ENCODE results near the gene CTBP2. TPM values are rescaled to one million over a fixed set of nuclear protein-coding genes. Genes with fewer than 3 reads are reported as not detected.

CTBP2 gene
- total RNA-seq, 1 donor from 2014 or later = 32.9 TPM

DNA sequence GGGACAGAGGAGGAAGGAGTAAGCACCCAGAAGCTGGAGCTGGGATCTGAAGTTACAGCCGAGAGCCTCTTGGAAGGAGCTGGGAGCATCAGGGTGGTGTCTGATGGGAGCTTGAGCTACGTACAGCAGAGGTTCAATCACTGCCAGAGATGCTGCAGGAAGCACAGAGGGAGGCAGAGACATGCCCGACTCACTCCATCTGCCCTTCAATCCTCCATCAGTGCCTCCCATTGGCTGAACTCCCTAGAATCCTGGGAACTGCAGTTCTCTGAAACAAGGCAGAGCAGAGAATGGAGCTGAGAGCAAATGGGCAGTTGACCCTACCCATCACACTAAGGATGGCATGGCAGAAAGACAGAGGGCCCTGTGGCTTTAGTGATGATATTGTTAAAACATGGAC, 40.0 kb upstream of the CTBP2 start:
- Histone ChIP-seq H3K27me3 (ENCODE audit: control insufficient read depth in 3 of 3, insufficient read depth in 3 of 3, low read length in 3 of 3) (peaks cover 0 to 7% (median 4%) of the 10 kb centered on the region in 3 donors), H3K9me3 (ENCODE audit: control insufficient read depth in 3 of 3, low read length in 3 of 3) (peaks cover 0 to 3% (median 0%) of the 10 kb centered on the region in 3 donors), H3K27ac (ENCODE audit: low read depth, low read length) (no peak overlapping the region), H3K9ac (ENCODE audit: low read depth in 1 of 3, low read length in 3 of 3) (no peak overlapping the region), H3K4me1 (ENCODE audit: control insufficient read depth in 3 of 3, insufficient read depth in 3 of 3, low read length in 3 of 3) (no peaks in the 10 kb centered on the region), H3K36me3 (ENCODE audit: control insufficient read depth in 3 of 3, insufficient read depth in 3 of 3, low read length in 3 of 3) (no peaks in the 10 kb centered on the region), H3K4me3 (ENCODE audit: low read length in 3 of 3) (no peak overlapping the region)

DNA sequence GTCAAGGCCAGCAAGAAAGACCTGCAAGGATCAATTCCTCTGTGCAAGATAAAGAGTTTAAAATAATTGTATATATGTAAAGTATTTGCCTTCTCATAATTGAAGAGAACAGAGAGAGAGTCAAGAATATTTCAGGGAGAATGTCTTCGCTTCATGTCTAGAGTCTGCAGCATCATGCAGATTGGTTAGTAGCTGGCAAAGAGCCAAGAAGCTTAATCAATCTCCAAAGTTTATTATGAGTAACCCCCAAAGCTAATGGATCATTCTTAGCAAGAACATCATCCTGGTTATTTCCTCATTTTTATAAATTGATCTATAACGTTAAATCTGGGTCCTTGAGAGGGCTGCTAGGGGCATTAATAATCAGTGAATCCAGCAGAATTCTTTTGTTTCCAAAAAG, 38.9 kb upstream of the CTBP2 start:
- Histone ChIP-seq H3K9ac (ENCODE audit: low read depth in 1 of 3, low read length in 3 of 3) (no peak overlapping the region), H3K36me3 (ENCODE audit: control insufficient read depth in 3 of 3, insufficient read depth in 3 of 3, low read length in 3 of 3) (no peaks in the 10 kb centered on the region), H3K27me3 (ENCODE audit: control insufficient read depth in 3 of 3, insufficient read depth in 3 of 3, low read length in 3 of 3) (peaks cover 0 to 7% (median 4%) of the 10 kb centered on the region in 3 donors), H3K4me3 (ENCODE audit: low read length in 3 of 3) (no peak overlapping the region), H3K27ac (ENCODE audit: low read depth, low read length) (no peak overlapping the region), H3K9me3 (ENCODE audit: control insufficient read depth in 3 of 3, low read length in 3 of 3) (peaks cover 0 to 3% (median 0%) of the 10 kb centered on the region in 3 donors), H3K4me1 (ENCODE audit: control insufficient read depth in 3 of 3, insufficient read depth in 3 of 3, low read length in 3 of 3) (no peaks in the 10 kb centered on the region)

DNA sequence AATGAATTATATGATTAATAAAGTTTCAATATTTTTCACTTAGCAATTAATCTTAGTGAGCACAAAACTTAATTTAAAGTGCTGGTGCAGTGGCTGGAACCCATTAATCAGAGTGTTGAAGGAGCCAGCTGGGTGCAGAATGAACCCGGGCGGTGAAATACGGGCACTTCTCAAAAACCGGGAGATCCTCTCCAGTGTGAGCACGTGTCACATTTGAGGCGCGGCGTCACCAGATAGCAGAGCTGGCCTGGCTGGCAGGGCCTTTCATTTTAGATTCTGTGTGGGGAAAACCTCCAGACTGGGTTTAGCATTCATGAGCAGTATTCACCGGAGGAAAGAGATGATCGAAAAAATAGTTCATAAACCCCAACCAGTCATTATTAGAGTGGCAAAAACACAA, 34.5 kb upstream of the CTBP2 start:
- no peak overlapping the region for H3K9ac ChIP-seq (ENCODE audit: low read depth in 1 of 3, low read length in 3 of 3)
- H3K36me3 ChIP-seq (ENCODE audit: control insufficient read depth in 3 of 3, insufficient read depth in 3 of 3, low read length in 3 of 3) = no peaks in the 10 kb centered on the region
- no peak overlapping the region for H3K27ac ChIP-seq (ENCODE audit: low read depth, low read length)
- no peaks in the 10 kb centered on the region for H3K9me3 ChIP-seq (ENCODE audit: control insufficient read depth in 3 of 3, low read length in 3 of 3)
- no peaks in the 10 kb centered on the region for H3K4me1 ChIP-seq (ENCODE audit: control insufficient read depth in 3 of 3, insufficient read depth in 3 of 3, low read length in 3 of 3)
- no peak overlapping the region for H3K4me3 ChIP-seq (ENCODE audit: low read length in 3 of 3)
- peaks cover 0 to 7% (median 3%) of the 10 kb centered on the region in 3 donors for H3K27me3 ChIP-seq (ENCODE audit: control insufficient read depth in 3 of 3, insufficient read depth in 3 of 3, low read length in 3 of 3)

DNA sequence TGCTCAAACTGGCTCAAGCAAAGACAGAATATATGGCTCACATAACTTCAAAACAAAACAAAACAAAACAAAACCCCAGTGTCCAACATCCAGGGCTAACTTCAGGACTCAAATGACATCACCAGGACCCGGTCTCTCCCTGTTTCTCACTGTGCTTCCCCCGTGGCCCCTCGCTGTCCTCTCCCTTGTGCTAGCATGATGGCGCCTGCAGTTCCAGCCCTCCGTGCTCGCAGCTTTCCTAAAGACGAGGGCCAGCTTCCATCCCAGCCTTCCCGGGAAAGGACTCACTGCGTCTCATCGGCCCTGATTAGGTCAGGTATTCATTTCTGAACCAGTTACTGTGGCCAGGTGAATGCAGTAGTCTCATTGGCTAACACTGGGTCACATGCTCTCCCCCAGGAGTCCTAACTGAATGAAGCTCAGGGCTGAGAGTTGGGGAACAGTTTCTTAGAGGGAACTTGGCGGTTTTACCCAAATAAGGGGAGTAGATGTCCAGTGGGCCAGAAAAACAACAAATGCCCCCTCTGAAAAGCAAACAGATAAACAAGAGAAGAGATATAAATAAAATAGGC, 33.0 kb upstream of the CTBP2 start:
- H3K36me3 ChIP-seq (ENCODE audit: control insufficient read depth in 3 of 3, insufficient read depth in 3 of 3, low read length in 3 of 3) = no peaks in the 10 kb centered on the region

DNA sequence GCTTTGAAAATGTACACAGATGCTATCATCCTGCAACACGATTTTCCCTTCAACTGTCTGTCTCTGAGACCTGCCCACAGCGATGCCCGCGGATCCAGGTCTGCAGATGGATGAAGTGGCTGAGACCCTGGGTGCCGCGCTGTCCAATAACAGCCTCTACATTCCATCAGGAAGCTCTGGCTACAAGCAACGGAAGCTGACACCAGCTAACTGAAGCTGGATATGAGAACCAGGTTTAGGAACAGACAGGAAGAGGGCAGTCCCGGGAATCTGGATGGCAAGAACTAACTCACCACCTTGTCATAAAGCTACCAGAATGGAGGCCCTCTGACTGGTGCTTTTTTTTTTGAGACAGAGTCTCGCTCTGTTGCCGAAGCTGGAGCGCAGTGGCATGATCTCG, 32.3 kb upstream of the CTBP2 start:
- H3K4me1 ChIP-seq (ENCODE audit: control insufficient read depth in 3 of 3, insufficient read depth in 3 of 3, low read length in 3 of 3) = no peaks in the 10 kb centered on the region
- H3K9me3 ChIP-seq (ENCODE audit: control insufficient read depth in 3 of 3, low read length in 3 of 3) = no peaks in the 10 kb centered on the region
- H3K4me3 ChIP-seq (ENCODE audit: low read length in 3 of 3) = no peak overlapping the region
- peaks cover 0 to 9% (median 4%) of the 10 kb centered on the region in 3 donors for H3K27me3 ChIP-seq (ENCODE audit: control insufficient read depth in 3 of 3, insufficient read depth in 3 of 3, low read length in 3 of 3)
- no peaks in the 10 kb centered on the region for H3K36me3 ChIP-seq (ENCODE audit: control insufficient read depth in 3 of 3, insufficient read depth in 3 of 3, low read length in 3 of 3)
- H3K27ac ChIP-seq (ENCODE audit: low read depth, low read length) = no peak overlapping the region
- no peak overlapping the region for H3K9ac ChIP-seq (ENCODE audit: low read depth in 1 of 3, low read length in 3 of 3)

More for the DNA sequence above, 33.0 kb upstream of the CTBP2 start:
- H3K27ac ChIP-seq (ENCODE audit: low read depth, low read length) = no peak overlapping the region
- H3K9me3 ChIP-seq (ENCODE audit: control insufficient read depth in 3 of 3, low read length in 3 of 3) = no peaks in the 10 kb centered on the region
- H3K9ac ChIP-seq (ENCODE audit: low read depth in 1 of 3, low read length in 3 of 3) = no peak overlapping the region
- H3K4me1 ChIP-seq (ENCODE audit: control insufficient read depth in 3 of 3, insufficient read depth in 3 of 3, low read length in 3 of 3) = no peaks in the 10 kb centered on the region
- H3K27me3 ChIP-seq (ENCODE audit: control insufficient read depth in 3 of 3, insufficient read depth in 3 of 3, low read length in 3 of 3) = peaks cover 0 to 9% (median 4%) of the 10 kb centered on the region in 3 donors
- no peak overlapping the region for H3K4me3 ChIP-seq (ENCODE audit: low read length in 3 of 3)

DNA sequence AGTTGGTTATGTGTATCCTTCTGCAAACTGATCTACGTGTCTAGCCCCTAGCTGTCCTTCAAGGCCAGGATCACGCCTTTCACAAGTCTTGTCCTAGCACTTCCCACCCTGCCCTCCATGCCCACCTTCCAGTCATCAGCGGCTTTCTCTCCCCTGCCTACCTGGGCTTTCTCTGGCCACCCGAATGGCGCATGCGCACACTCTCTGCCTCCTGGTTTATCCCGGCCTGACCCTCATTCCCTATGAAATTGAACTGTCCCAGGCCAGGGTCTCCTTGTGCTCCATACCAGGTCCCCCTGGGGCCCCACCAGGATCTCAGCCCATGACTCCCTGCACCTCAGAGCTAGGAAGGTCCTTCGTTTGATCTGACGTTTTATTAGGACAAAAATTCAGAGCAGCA, 31.6 kb upstream of the CTBP2 start:
- Histone ChIP-seq H3K4me3 (ENCODE audit: low read length in 3 of 3) (no peak overlapping the region), H3K9me3 (ENCODE audit: control insufficient read depth in 3 of 3, low read length in 3 of 3) (no peaks in the 10 kb centered on the region), H3K9ac (ENCODE audit: low read depth in 1 of 3, low read length in 3 of 3) (no peak overlapping the region), H3K36me3 (ENCODE audit: control insufficient read depth in 3 of 3, insufficient read depth in 3 of 3, low read length in 3 of 3) (no peaks in the 10 kb centered on the region), H3K4me1 (ENCODE audit: control insufficient read depth in 3 of 3, insufficient read depth in 3 of 3, low read length in 3 of 3) (no peaks in the 10 kb centered on the region), H3K27ac (ENCODE audit: low read depth, low read length) (no peak overlapping the region), H3K27me3 (ENCODE audit: control insufficient read depth in 3 of 3, insufficient read depth in 3 of 3, low read length in 3 of 3) (peaks cover 0 to 9% (median 4%) of the 10 kb centered on the region in 3 donors)

DNA sequence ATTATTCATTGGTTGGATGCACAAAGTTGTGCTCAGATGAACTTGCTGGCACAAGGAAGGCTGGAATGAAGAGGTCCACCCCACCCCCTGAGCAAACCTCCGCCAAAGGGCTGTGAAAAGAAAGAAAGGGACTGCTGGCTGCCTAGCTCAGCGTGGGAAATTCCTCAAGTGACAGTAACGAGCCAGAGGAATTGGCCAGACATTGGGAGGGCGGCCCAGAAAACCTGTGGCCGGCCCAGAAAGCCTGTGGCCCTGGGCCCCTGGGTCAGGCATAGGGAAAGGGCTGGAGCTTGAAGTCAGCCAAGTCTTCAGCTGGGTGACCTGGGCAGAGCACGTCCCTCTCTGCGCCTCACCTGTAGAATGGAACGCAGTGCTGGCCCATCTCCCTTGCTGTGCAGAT, 30.6 kb upstream of the CTBP2 start:
- no peaks in the 10 kb centered on the region for H3K9me3 ChIP-seq (ENCODE audit: control insufficient read depth in 3 of 3, low read length in 3 of 3)
- no peaks in the 10 kb centered on the region for H3K4me1 ChIP-seq (ENCODE audit: control insufficient read depth in 3 of 3, insufficient read depth in 3 of 3, low read length in 3 of 3)
- no peak overlapping the region for H3K9ac ChIP-seq (ENCODE audit: low read depth in 1 of 3, low read length in 3 of 3)
- H3K27ac ChIP-seq (ENCODE audit: low read depth, low read length) = no peak overlapping the region
- peaks cover 0 to 9% (median 4%) of the 10 kb centered on the region in 3 donors for H3K27me3 ChIP-seq (ENCODE audit: control insufficient read depth in 3 of 3, insufficient read depth in 3 of 3, low read length in 3 of 3)
- no peak overlapping the region for H3K4me3 ChIP-seq (ENCODE audit: low read length in 3 of 3)
- no peaks in the 10 kb centered on the region for H3K36me3 ChIP-seq (ENCODE audit: control insufficient read depth in 3 of 3, insufficient read depth in 3 of 3, low read length in 3 of 3)

DNA sequence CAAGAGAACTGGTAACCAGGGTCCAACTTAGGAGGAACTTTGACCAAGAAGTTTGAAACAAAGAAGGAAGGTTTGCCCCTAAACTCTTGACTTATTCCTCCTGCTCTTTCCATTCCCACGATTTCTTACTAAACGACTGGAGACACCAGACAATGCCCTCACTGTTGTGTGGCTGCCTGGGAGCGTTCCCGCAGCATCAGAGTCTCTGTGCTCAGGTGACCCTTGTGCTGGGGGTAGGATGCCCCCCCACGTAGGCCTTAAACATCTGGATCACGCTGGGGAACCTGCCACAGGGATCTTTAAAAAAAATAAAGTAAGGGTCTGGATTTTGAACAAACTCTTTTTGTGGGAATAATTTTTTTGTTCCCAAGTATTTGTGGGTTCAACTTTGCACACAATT, 30.1 kb upstream of the CTBP2 start:
- Histone ChIP-seq H3K9me3 (ENCODE audit: control insufficient read depth in 3 of 3, low read length in 3 of 3) (no peaks in the 10 kb centered on the region), H3K9ac (ENCODE audit: low read depth in 1 of 3, low read length in 3 of 3) (no peak overlapping the region), H3K4me1 (ENCODE audit: control insufficient read depth in 3 of 3, insufficient read depth in 3 of 3, low read length in 3 of 3) (no peaks in the 10 kb centered on the region), H3K36me3 (ENCODE audit: control insufficient read depth in 3 of 3, insufficient read depth in 3 of 3, low read length in 3 of 3) (no peaks in the 10 kb centered on the region), H3K4me3 (ENCODE audit: low read length in 3 of 3) (no peak overlapping the region), H3K27ac (ENCODE audit: low read depth, low read length) (no peak overlapping the region), H3K27me3 (ENCODE audit: control insufficient read depth in 3 of 3, insufficient read depth in 3 of 3, low read length in 3 of 3) (peaks cover 0 to 9% (median 4%) of the 10 kb centered on the region in 3 donors)

DNA sequence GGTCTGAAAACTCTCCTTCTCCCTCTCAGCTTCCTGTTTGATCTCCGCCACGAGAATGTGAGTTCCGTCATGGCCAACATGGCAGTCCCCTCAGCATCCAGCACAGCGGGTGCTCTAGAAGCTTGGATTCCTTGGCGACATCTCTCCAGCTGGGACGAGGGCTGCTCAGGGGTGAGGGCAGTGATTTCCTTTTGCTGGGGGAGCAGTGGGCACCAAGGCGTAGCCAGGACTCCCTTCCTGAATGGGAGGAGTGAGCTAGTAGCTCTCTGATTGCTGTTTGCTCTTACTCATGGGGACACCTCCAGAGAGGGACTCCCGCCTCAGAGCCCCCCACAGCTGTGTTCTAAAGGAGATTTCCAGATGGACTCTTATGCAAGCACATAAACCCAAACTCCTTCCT, 28.8 kb upstream of the CTBP2 start:
- Histone ChIP-seq H3K36me3 (ENCODE audit: control insufficient read depth in 3 of 3, insufficient read depth in 3 of 3, low read length in 3 of 3) (no peaks in the 10 kb centered on the region), H3K9ac (ENCODE audit: low read depth in 1 of 3, low read length in 3 of 3) (no peak overlapping the region), H3K4me1 (ENCODE audit: control insufficient read depth in 3 of 3, insufficient read depth in 3 of 3, low read length in 3 of 3) (no peaks in the 10 kb centered on the region), H3K27me3 (ENCODE audit: control insufficient read depth in 3 of 3, insufficient read depth in 3 of 3, low read length in 3 of 3) (peaks cover 0 to 11% (median 4%) of the 10 kb centered on the region in 3 donors), H3K4me3 (ENCODE audit: low read length in 3 of 3) (no peak overlapping the region), H3K27ac (ENCODE audit: low read depth, low read length) (no peak overlapping the region), H3K9me3 (ENCODE audit: control insufficient read depth in 3 of 3, low read length in 3 of 3) (no peaks in the 10 kb centered on the region)

DNA sequence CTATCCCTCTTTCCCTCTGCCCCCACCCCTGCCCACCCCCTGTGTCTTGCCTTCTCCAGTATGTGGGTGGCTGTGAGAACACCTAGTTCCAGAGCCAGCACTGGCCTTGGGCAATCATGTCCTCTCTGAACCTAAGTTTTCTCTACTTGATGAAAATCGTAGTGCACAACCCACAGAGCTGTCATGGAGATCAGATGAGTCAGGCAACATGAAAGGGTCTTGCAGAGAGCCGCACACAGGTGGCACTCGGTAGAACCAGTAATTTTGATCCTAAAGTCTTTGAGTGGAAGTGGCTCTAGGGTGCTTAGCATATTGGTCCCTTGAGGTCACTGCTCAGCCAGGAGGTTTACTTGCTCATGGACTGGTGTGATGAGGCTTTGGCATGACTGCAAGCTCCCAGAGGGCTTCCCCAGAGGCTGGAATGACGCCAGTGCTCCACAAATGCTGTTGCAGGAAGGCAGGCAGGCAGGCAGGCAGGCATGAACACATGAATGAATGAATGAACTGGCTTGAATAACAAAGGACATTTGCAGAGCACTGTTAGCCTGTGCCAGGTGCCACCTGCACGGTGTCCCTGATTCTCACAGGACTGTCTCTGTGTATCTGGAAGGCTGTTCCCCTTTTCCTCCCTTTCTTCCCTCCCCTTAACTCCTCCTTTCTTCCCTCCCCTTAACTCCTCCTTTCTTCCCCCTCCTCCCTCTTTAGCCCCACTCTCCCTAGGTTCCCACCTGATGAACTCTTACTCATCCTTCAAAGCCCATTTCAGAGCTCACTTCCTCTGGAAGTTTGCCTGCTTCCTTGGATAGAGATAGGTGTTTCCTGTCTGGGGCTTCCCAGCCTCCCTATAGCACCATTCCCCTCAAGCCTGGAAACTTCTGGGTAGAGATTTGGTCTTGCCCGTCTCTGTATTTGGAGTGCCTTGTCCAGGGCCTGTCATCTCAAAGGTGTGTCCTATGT, 27.2 kb upstream of the CTBP2 start:
- Histone ChIP-seq H3K4me3 (ENCODE audit: low read length in 3 of 3) (no peak overlapping the region), H3K27ac (ENCODE audit: low read depth, low read length) (no peak overlapping the region), H3K27me3 (ENCODE audit: control insufficient read depth in 3 of 3, insufficient read depth in 3 of 3, low read length in 3 of 3) (peaks cover 0 to 11% (median 4%) of the 10 kb centered on the region in 3 donors), H3K9ac (ENCODE audit: low read depth in 1 of 3, low read length in 3 of 3) (no peak overlapping the region), H3K9me3 (ENCODE audit: control insufficient read depth in 3 of 3, low read length in 3 of 3) (no peaks in the 10 kb centered on the region), H3K36me3 (ENCODE audit: control insufficient read depth in 3 of 3, insufficient read depth in 3 of 3, low read length in 3 of 3) (no peaks in the 10 kb centered on the region), H3K4me1 (ENCODE audit: control insufficient read depth in 3 of 3, insufficient read depth in 3 of 3, low read length in 3 of 3) (no peaks in the 10 kb centered on the region)

Data from skeletal muscle tissue (tissue), 4 donors.